Smooth muscle cell (in vitro differentiated cells): ENCODE measurements around the gene ZBTB7B. TPM values are rescaled to one million over a fixed set of nuclear protein-coding genes. Genes with fewer than 3 reads are reported as not detected.

Experiments used
- DNase-seq: peaks from one replicate; lab custom pipeline; 2025; ENCODE audit not compliant: unreplicated experiment; lab: John Stamatoyannopoulos, UW
- H2AFZ ChIP-seq: fragments of 200-600 bp; sonication (generic); 2 replicates; pipeline ENCODE4 v1.6.0; 2016; ENCODE audit warnings: antibody characterized with exemption, low read depth, mild to moderate bottlenecking
- H3F3A ChIP-seq: fragments of 200-600 bp; sonication (generic); 2 replicates; pipeline ENCODE4 v1.6.0; 2017; ENCODE audit warnings: antibody characterized with exemption, low read depth
- H3K27ac ChIP-seq: fragments of 200-600 bp; sonication (generic); 2 replicates; pipeline ENCODE4 v1.5.1; 2016; ENCODE audit warnings: low read depth, mild to moderate bottlenecking
- H3K27me3 ChIP-seq: fragments of 200-600 bp; sonication (generic); 2 replicates; pipeline ENCODE4 v1.6.1; 2016; ENCODE audit warnings: low read depth, mild to moderate bottlenecking
- H3K36me3 ChIP-seq: fragments of 200-600 bp; sonication (generic); 2 replicates; pipeline ENCODE4 v1.5.1; 2016; ENCODE audit warnings: low read depth
- H3K4me1 ChIP-seq: fragments of 200-600 bp; sonication (generic); 2 replicates; pipeline ENCODE4 v1.5.1; 2016; ENCODE audit warnings: low read depth
- H3K4me2 ChIP-seq: fragments of 200-600 bp; sonication (generic); 2 replicates; pipeline ENCODE4 v1.6.0; 2016; ENCODE audit warnings: mild to moderate bottlenecking
- H3K4me3 ChIP-seq: fragments of 200-600 bp; sonication (generic); 2 replicates; pipeline ENCODE4 v1.5.1; 2016; ENCODE audit warnings: mild to moderate bottlenecking
- H3K79me2 ChIP-seq: fragments of 200-600 bp; sonication (generic); 2 replicates; pipeline ENCODE4 v1.6.0; 2016; ENCODE audit warnings: low read depth, mild to moderate bottlenecking
- H3K9ac ChIP-seq: fragments of 200-600 bp; sonication (generic); 2 replicates; pipeline ENCODE4 v1.6.0; 2016; ENCODE audit warnings: low read depth
- H3K9me3 ChIP-seq: fragments of 200-600 bp; sonication (generic); replicated peaks from 2 replicates; pipeline ENCODE4 v1.5.1; 2016; ENCODE audit warnings: low read depth
- H4K20me1 ChIP-seq: fragments of 200-600 bp; sonication (generic); 2 replicates; pipeline ENCODE4 v1.6.0; 2016; ENCODE audit warnings: low read depth
- CTCF ChIP-seq: fragments of 200-600 bp; sonication (generic); IDR thresholded peaks from 2 replicates; pipeline ENCODE4 v1.5.1; 2017; ENCODE audit warnings: borderline replicate concordance, mild to moderate bottlenecking, antibody characterized with exemption; ENCODE audit not compliant: insufficient read depth, poor library complexity, severe bottlenecking
- WGBS: methylation state at CpG from one replicate; pipeline ENCODE4 v1.1.7; 2016; ENCODE audit warnings: low lambda C conversion rate; 5-methylcytosine and 5-hydroxymethylcytosine counted together
- polyA plus RNA-seq: library from polyadenylated mRNA; unstranded; fragments of >200 nt; fragmentation: Nextera tagmentation; extraction: Ambion mirVana; gene quantifications from 2 replicates; pipeline ENCODE4 v1.2.1, GENCODE V29; 2016
- total RNA-seq: library from RNA; depleted of rRNA; stranded (reverse); fragments of >200 nt; gene quantifications from 2 replicates; pipeline ENCODE4 v1.2.3, GENCODE V29; 2014

The ZBTB7B gene
- total and polyA plus RNA-seq, 2 experiments from 2014 or later: 7.5 to 15.5 TPM

GRCh38 chr1:155034318-155035208 lies 32.0 kb downstream of the ZBTB7B start:
- H3F3A ChIP-seq: no peaks in the 10 kb centered on the region
- H3K9me3 ChIP-seq: no peaks in the 10 kb centered on the region
- 92% methylated on average over 20 of the region's 20 CpGs for WGBS
- no peaks in the 10 kb centered on the region for H3K36me3 ChIP-seq
- TF ChIP-seq CTCF: no peak
- H3K27me3 ChIP-seq: no peaks in the 10 kb centered on the region
- no peak overlapping the region for H3K27ac ChIP-seq
- H3K9ac ChIP-seq: no peak overlapping the region
- H2AFZ ChIP-seq: no peak overlapping the region
- H3K4me1 ChIP-seq: no peaks in the 10 kb centered on the region
- H3K4me2 ChIP-seq: no peak overlapping the region
- H4K20me1 ChIP-seq: no peaks in the 10 kb centered on the region
- no peak overlapping the region for H3K4me3 ChIP-seq
- DNase-seq: no peak
- no peaks in the 10 kb centered on the region for H3K79me2 ChIP-seq

GRCh38 chr1:155035936-155036335 lies 33.3 kb downstream of the ZBTB7B start:
- H3K27me3 ChIP-seq: no peaks in the 10 kb centered on the region
- no peak for DNase-seq
- TF ChIP-seq CTCF: no peak
- WGBS: 98% methylated on average over 2 of the region's 2 CpGs
- no peaks in the 10 kb centered on the region for H3K9me3 ChIP-seq
- H3K4me2 ChIP-seq: no peak overlapping the region
- no peak overlapping the region for H3K4me3 ChIP-seq
- no peaks in the 10 kb centered on the region for H3F3A ChIP-seq
- H3K4me1 ChIP-seq: no peaks in the 10 kb centered on the region
- H3K9ac ChIP-seq: no peak overlapping the region
- H3K27ac ChIP-seq: no peak overlapping the region
- no peaks in the 10 kb centered on the region for H3K36me3 ChIP-seq
- no peaks in the 10 kb centered on the region for H3K79me2 ChIP-seq
- no peaks in the 10 kb centered on the region for H4K20me1 ChIP-seq
- H2AFZ ChIP-seq: no peak overlapping the region

GRCh38 chr1:155037043-155037442 lies 34.4 kb downstream of the ZBTB7B start:
- Histone ChIP-seq H3K27me3 (no peaks in the 10 kb centered on the region), H3K4me3 (no peak overlapping the region), H3K79me2 (no peaks in the 10 kb centered on the region), H3K9me3 (no peaks in the 10 kb centered on the region), H4K20me1 (no peaks in the 10 kb centered on the region), H3K36me3 (no peaks in the 10 kb centered on the region), H3K9ac (no peak overlapping the region), H3K4me2 (no peak overlapping the region), H3K27ac (no peak overlapping the region), H3K4me1 (no peaks in the 10 kb centered on the region), H3F3A (no peaks in the 10 kb centered on the region), H2AFZ (no peak overlapping the region)
- no peak for DNase-seq
- WGBS: 84% methylated on average over 3 of the region's 3 CpGs
- TF ChIP-seq CTCF: no peak
